NCI-H446 treated with DMSO at 0.1 percent for 48 hours (cell line): ENCODE data around the gene RRAGB.
"Not testable (repeated sequence)": the region's sequence is repeated elsewhere in the genome, so short reads cannot be mapped to it uniquely, and the experiment has no call there.

Experiments used
- DNase-seq: peaks from one replicate; lab custom pipeline; 2025; lab: John Stamatoyannopoulos, UW

The RRAGB gene

GRCh38 chrX:55717521-55718497 is at the start of gene RRAGB:
Gene RRAGB, plus strand, starts transcription at chrX:55717749. Its CDS starts 579 bp downstream, at chrX:55718328.
- peak; percentile 91 for DNase-seq

- DNase-seq = no peak
These were observed 49.5 kb upstream of the RRAGB start for GRCh38 chrX:55668084-55668483.

DNA sequence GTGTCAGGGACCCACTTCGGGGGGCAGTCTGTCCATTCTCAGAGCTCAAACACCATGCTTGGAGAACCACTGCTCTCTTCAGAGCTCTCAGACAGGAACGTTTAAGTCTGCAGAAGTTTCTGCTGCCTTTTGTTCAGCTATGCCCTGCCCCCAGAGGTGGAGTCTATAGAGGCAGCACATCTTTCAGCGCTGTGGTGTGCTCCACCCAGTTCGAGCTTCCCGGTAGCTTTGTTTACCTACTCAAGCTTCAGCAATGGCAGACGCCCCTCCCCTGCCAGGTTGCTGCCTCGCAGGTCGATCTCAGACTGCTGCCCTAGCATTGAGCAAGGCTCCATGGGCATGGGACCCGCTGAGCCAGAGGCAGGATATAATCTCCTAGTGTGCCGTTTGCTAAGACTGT is 29.0 kb upstream of the RRAGB start:
- DNase-seq = not testable (repeated sequence)

- no peak for DNase-seq
These were observed 22.1 kb upstream of the RRAGB start for GRCh38 chrX:55695227-55696018.

DNA sequence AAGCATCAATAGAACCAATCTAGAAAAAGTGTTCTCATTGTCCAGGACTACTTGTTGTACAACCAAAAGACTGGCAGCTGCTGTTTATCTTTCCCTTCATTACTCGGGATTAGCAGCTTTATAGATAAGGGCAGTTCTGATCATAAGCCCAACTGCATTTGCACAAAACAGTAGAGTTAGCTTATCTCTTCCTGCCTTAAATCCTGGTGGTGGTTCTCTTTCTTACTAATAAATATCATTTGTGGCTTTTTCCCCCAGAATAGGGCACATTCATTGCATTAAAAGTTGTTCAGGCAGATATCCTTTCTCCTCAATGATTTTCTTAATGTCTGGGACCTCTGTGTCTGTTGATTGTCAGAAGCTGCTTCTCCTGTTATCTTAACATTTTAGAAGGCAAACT is 20.2 kb upstream of the RRAGB start:
- no peak for DNase-seq

GRCh38 chrX:55702671-55703070 is 14.9 kb upstream of the RRAGB start:
- no peak for DNase-seq

GRCh38 chrX:55703436-55703835 is 14.1 kb upstream of the RRAGB start:
- DNase-seq = not testable (repeated sequence)

- DNase-seq = not testable (repeated sequence)
These were observed 12.5 kb upstream of the RRAGB start for GRCh38 chrX:55705066-55705465.

DNA sequence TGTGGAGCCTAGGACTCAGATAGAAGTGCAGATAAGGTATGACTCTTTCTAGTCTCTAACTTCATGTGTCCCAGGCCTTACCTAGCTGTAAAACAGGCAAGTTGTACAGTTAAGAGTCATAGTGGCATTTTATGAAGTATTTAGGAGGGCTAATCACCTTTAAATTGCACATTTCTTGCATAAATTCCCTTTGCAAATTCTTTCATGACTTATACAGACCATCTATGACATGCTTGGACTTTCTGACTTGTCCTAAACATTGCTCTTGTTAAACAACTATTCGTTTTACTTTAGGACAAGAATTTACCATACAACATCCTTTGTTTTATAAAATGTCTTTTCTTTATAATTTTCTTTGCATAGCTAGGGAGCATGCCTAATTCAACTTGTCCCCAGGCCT is 7.8 kb upstream of the RRAGB start:
- DNase-seq = no peak

- no peak for DNase-seq
These were observed 6.8 kb upstream of the RRAGB start for GRCh38 chrX:55710701-55711100.

DNA sequence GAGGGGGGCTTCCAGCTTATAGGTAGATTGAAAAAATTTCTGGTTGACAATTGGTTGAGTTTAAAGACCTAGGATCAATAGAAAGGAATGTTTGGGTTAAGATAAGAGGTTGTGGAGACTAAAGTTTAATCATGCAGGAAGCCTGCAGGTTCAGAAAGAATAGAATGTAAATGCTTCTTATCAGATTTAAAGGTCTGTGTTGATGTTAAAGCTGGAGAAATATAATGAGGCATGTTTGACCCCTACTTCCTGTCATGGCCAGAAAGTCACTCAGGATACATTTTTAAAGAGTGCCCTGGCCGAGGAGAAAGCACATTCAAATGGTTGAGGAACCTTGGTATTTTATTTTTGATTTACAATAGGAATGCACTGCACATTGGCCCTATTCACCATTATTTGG is 3.9 kb upstream of the RRAGB start:
- DNase-seq = no peak

DNA sequence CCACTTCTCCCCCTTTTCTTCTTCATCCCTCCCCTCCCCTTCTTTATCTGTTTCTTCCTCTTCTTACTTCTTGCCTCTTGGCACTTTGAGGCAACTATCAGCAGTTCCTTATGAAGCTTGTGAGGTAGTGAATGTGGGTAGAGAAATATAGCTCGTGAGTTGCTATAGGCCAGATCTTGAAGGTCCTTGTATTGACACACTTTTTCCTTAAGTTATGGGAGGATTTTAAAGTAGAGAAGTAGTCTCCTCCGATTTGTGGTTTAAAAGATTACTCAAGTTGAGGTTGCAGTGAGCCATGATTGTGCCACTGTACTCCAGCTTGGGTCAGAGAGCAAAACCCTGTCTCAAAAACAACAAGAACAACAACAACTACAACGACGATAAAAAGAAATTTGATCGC is 3.4 kb upstream of the RRAGB start:
- no peak for DNase-seq

GRCh38 chrX:55715847-55716246 is 1.7 kb upstream of the RRAGB start:
- DNase-seq = no peak

DNA sequence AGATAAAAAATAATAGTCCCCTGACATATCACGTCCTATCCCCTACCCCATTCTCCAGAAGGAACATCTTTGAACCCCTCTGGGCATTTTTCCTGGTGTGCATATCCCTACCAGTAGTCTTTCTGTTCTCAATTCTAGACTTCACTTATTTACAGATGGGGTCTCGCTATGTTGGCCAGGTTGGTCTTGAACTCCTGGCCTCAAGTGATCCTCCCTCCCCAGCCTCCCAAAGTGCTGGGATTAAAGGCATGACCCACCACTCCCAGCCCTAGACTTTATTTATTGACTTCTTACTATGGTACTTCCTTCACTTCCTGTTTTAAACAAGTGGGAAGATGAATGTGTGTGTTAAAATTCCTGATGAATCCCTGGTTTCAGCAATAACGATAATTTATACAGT is 612 bp upstream of the RRAGB start:
- DNase-seq = no peak

DNA sequence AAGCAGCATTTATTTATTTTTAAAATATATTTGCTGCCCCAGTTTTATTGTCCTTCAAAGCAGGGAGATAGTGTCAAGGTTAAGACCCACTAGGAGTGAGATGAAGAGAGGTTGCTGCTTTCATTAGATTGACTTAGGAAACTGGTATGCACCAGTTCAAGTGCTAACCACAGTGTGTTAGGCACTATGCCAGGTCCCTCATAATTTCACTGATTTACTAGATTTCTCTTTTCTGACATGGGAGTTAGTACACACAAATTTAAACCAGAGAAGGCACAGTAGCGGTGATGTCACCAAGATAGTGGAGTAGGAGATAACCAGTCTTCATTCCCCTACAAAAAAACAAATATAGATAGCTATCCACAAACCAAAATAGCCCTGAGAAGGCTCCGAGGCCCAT is 14.3 kb downstream of the RRAGB start:
- no peak for DNase-seq

DNA sequence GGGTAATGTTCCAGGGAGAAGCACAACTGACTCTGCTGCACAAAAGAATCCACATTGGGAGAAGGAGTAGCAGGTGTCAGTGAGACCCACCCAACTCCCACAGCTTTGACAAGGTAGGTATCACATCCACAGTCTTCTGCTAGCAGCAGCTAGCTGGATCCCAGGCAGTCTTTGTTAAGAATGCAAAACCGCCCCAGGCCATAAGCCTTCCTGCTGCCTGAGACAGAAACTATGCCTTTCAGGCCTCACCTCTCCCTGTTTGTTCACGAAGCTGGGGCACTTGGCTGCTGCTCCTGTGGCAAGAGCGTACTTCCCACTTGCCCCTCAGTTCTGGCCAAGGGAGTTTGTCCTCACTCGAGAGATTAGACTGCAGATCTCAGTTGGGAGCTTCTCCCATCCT is 21.4 kb downstream of the RRAGB start:
- DNase-seq = no peak

DNA sequence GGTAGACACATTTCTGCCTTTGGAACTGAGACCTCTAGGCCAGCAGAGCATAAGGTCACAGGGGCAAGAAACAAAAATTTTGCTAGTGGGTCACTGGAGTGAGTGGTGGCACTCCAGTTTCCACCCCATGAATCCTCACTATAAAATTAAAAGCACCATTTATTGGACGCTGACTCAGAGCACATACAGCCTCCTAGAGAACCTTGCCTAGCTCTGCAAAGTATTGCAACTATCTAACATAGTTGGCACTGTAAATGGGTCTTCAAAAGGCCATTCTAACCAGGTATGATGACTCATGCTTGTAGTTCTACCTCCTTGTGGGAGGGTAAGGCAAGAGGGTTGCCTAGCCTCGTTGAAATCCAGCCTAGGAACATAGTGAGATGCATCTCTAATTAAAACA is 25.1 kb downstream of the RRAGB start:
- DNase-seq = no peak

GRCh38 chrX:55748463-55748862 is 30.9 kb downstream of the RRAGB start:
- not testable (repeated sequence) for DNase-seq

DNA sequence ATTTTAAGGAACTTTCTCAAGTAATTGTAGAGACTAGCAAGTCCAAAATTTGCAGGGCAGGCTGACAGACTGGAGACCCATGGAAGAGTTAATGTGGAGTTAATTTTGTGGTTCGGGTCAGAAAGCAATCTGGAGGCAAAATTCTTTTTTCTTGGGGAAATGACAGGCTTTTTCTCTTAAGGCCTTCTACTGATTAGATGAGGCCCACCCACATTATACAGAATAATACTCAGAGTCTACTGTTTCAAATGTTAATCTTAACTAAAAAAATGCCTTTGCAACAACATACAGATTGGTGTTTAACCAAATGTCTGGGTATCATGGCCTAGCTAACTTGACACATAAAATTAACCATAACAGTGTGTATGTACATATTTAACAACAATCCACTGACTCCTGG is 32.7 kb downstream of the RRAGB start:
- DNase-seq = no peak

- DNase-seq = no peak
These were observed 37.3 kb downstream of the RRAGB start for GRCh38 chrX:55754861-55755294.

GRCh38 chrX:55758033-55758432 is 40.5 kb downstream of the RRAGB start:
- DNase-seq = no peak

- DNase-seq = no peak
These were observed 41.9 kb downstream of the RRAGB start for GRCh38 chrX:55759478-55759877.

DNA sequence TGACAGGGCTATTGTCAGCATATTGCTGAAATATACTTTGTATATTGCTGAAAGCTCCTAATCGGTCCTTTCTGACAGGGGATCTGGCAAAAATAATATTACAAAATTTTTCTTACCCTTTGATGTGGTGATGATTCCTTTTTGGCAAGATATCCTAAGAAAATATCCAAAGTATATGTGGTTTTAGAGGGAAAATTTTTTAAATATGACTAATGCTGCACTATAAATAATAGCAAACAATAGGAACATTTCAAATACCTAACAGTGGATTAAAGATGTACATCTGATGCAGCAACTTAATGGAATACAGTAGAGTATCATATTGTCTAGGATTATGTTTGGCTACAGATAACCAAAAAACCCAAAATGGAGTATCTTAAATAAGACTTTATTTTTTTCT is 49.6 kb downstream of the RRAGB start:
- no peak for DNase-seq
